Stimulated activated CD4-positive, alpha-beta T cell treated with anti-CD3 and anti-CD28 coated beads, Interleukin-12 subunit alpha, Interleukin-12 subunit beta, amount 100 ng/mL, for 48 hours (primary cell): ENCODE results near the gene RGS1.

Experiments
- DNase-seq, 3 donors: peaks; one replicate each; pipeline ENCODE4 v3.0.0-alpha.2; 2020; ENCODE audit warnings: low read depth in 2 of 3, low spot score in 1 of 3

RGS1 gene

GRCh38 chr1:192553741-192554140, 21.8 kb upstream of the RGS1 start:
- DNase-seq, result no peak

GRCh38 chr1:192554904-192555303, 20.7 kb upstream of the RGS1 start:
- DNase-seq, result no peak

GRCh38 chr1:192555399-192555798, 20.2 kb upstream of the RGS1 start:
- DNase-seq, result no peak

GRCh38 chr1:192557841-192558595, 17.6 kb upstream of the RGS1 start:
- DNase-seq, result no peak

GRCh38 chr1:192559115-192560006, 16.2 kb upstream of the RGS1 start:
- no peak for DNase-seq

GRCh38 chr1:192561301-192561700, 14.3 kb upstream of the RGS1 start:
- DNase-seq, result no peak

GRCh38 chr1:192563129-192563528, 12.4 kb upstream of the RGS1 start:
- DNase-seq, result no peak

GRCh38 chr1:192564099-192564498, 11.5 kb upstream of the RGS1 start:
- DNase-seq, result no peak

GRCh38 chr1:192565946-192566345, 9.6 kb upstream of the RGS1 start:
- no peak for DNase-seq

GRCh38 chr1:192566657-192567056, 8.9 kb upstream of the RGS1 start:
- DNase-seq, result no peak

GRCh38 chr1:192568063-192568462, 7.5 kb upstream of the RGS1 start:
- DNase-seq, result no peak

GRCh38 chr1:192571668-192572067, 3.9 kb upstream of the RGS1 start:
- no peak for DNase-seq

GRCh38 chr1:192573499-192573898, 2.1 kb upstream of the RGS1 start:
- DNase-seq, result no peak

- no peak for DNase-seq
These were observed 1.5 kb upstream of the RGS1 start for GRCh38 chr1:192574073-192574472.

GRCh38 chr1:192576190-192577144, 894 bp downstream of the RGS1 start:
- no peak for DNase-seq

- DNase-seq, result no peak
These were observed 1.9 kb downstream of the RGS1 start for GRCh38 chr1:192577145-192578140.

GRCh38 chr1:192578144-192578909, 2.8 kb downstream of the RGS1 start:
- no peak for DNase-seq

GRCh38 chr1:192579010-192579738, 3.6 kb downstream of the RGS1 start:
- DNase-seq, result no peak
